MM.1S (cell line): ENCODE data around the gene ZNRF3.
"Not testable (repeated sequence)": the region's sequence is repeated elsewhere in the genome, so short reads cannot be mapped to it uniquely, and the experiment has no call there.

Experiments used
- DNase-seq: peaks from one replicate; pipeline ENCODE4 v3.0.0-alpha.2; 2015
- H2AFZ ChIP-seq: fragments of 300-600 bp; sonication (generic); 2 replicates; pipeline ENCODE4 v1.6.0; 2016; ENCODE audit warnings: antibody characterized with exemption, low read length
- H3F3A ChIP-seq: fragments of 300-600 bp; sonication (generic); 2 replicates; pipeline ENCODE4 v1.6.1; 2016; ENCODE audit warnings: mild to moderate bottlenecking, antibody characterized with exemption, low read length, moderate library complexity, mixed read lengths; ENCODE audit not compliant: insufficient read depth
- H3K27ac ChIP-seq: fragments of 300-600 bp; sonication (generic); 2 replicates; pipeline ENCODE4 v1.5.1; 2016; ENCODE audit warnings: mild to moderate bottlenecking, low read length
- H3K27me3 ChIP-seq: fragments of 300-600 bp; sonication (generic); replicated peaks from 2 replicates; pipeline ENCODE4 v1.6.0; 2016; ENCODE audit warnings: low read length; ENCODE audit not compliant: insufficient read depth
- H3K36me3 ChIP-seq: fragments of 300-600 bp; sonication (generic); replicated peaks from 2 replicates; pipeline ENCODE4 v1.6.1; 2016; ENCODE audit warnings: mild to moderate bottlenecking, low read length, mixed read lengths; ENCODE audit not compliant: insufficient read depth
- H3K4me1 ChIP-seq: fragments of 300-600 bp; sonication (generic); 2 replicates; pipeline ENCODE4 v1.6.1; 2016; ENCODE audit warnings: low read length, mixed read lengths
- H3K4me2 ChIP-seq: fragments of 300-600 bp; sonication (generic); 2 replicates; pipeline ENCODE4 v1.6.0; 2016; ENCODE audit warnings: low read depth, low read length
- H3K4me3 ChIP-seq: fragments of 300-600 bp; sonication (generic); 2 replicates; pipeline ENCODE4 v1.5.1; 2016; ENCODE audit warnings: low read length, mixed read lengths
- H3K79me2 ChIP-seq: fragments of 300-600 bp; sonication (generic); 2 replicates; pipeline ENCODE4 v1.6.1; 2016; ENCODE audit warnings: mixed run types, low read length, mixed read lengths
- H3K9ac ChIP-seq: fragments of 300-600 bp; sonication (generic); 2 replicates; pipeline ENCODE4 v1.6.1; 2016; ENCODE audit warnings: low read length, mixed read lengths
- H3K9me2 ChIP-seq: fragments of 300-600 bp; sonication (generic); replicated peaks from 2 replicates; pipeline ENCODE4 v1.6.1; 2016; ENCODE audit warnings: mild to moderate bottlenecking, low read length, mixed read lengths; ENCODE audit not compliant: insufficient read depth
- H3K9me3 ChIP-seq: fragments of 300-600 bp; sonication (generic); replicated peaks from 2 replicates; pipeline ENCODE4 v1.6.1; 2016; ENCODE audit warnings: mild to moderate bottlenecking, low read length, mixed read lengths; ENCODE audit not compliant: insufficient read depth
- H4K20me1 ChIP-seq: fragments of 300-600 bp; sonication (generic); 2 replicates; pipeline ENCODE4 v1.6.1; 2016; ENCODE audit warnings: mild to moderate bottlenecking, low read length, moderate library complexity, mixed read lengths; ENCODE audit not compliant: insufficient read depth
- CTCF ChIP-seq: fragments of 300-600 bp; sonication (generic); IDR thresholded peaks from 2 replicates; pipeline ENCODE4 v1.5.1; 2016; ENCODE audit warnings: antibody characterized with exemption, low read length, mixed read lengths
- EZH2 ChIP-seq: fragments of 300-600 bp; sonication (generic); optimal IDR thresholded peaks from 2 replicates; pipeline ENCODE3; 2017; ENCODE audit warnings: low read depth, mild to moderate bottlenecking, antibody characterized with exemption, low read length, mixed read lengths
- EZH2phosphoT487 ChIP-seq: fragments of 300-600 bp; sonication (generic); IDR thresholded peaks from 2 replicates; pipeline ENCODE4 v1.6.1; 2018; ENCODE audit warnings: antibody characterized with exemption, low read length

ZNRF3 gene

GRCh38 chr22:28905256-28905832 is 22.0 kb downstream of the ZNRF3 start:
- H4K20me1 ChIP-seq = no peaks in the 10 kb centered on the region
- TF ChIP-seq CTCF (no peak), EZH2phosphoT487 (no peak), EZH2 (no peak)
- no peaks in the 10 kb centered on the region for H3K9me2 ChIP-seq

GRCh38 chr22:28906312-28906711 is 22.9 kb downstream of the ZNRF3 start:
- peaks cover 34% of the 10 kb centered on the region for H3K79me2 ChIP-seq
- H2AFZ ChIP-seq = no peak overlapping the region
- H3K4me1 ChIP-seq = 0 out of 2 replicates have a peak, but pooled peaks cover 3% of the 10 kb centered on the region
- no peak overlapping the region for H3K4me2 ChIP-seq
- H3K36me3 ChIP-seq = no peaks in the 10 kb centered on the region
- H3K27ac ChIP-seq = no peak overlapping the region
- no peaks in the 10 kb centered on the region for H3K27me3 ChIP-seq
- H3K9ac ChIP-seq = no peak overlapping the region
- TF ChIP-seq CTCF = no peak
- no peak for TF ChIP-seq EZH2phosphoT487
- H3K9me2 ChIP-seq = no peaks in the 10 kb centered on the region
- no peak overlapping the region for H3K4me3 ChIP-seq
- peak; percentile 16 for DNase-seq
- H3F3A ChIP-seq = no peaks in the 10 kb centered on the region
- H4K20me1 ChIP-seq = no peaks in the 10 kb centered on the region
- no peaks in the 10 kb centered on the region for H3K9me3 ChIP-seq

More at GRCh38 chr22:28905256-28905832, 22.0 kb downstream of the ZNRF3 start:
- no peaks in the 10 kb centered on the region for H3K27me3 ChIP-seq
- H3K9me3 ChIP-seq = no peaks in the 10 kb centered on the region
- no peaks in the 10 kb centered on the region for H3K36me3 ChIP-seq
- no peak overlapping the region for H3K4me2 ChIP-seq
- H3K4me3 ChIP-seq = no peak overlapping the region
- no peak for DNase-seq
- no peak overlapping the region for H3K27ac ChIP-seq
- H3K9ac ChIP-seq = no peak overlapping the region
- no peak overlapping the region for H2AFZ ChIP-seq
- no peaks in the 10 kb centered on the region for H3F3A ChIP-seq
- H3K4me1 ChIP-seq = 0 out of 2 replicates have a peak, but pooled peaks cover 3% of the 10 kb centered on the region
- H3K79me2 ChIP-seq = peaks cover 39% of the 10 kb centered on the region

- Histone ChIP-seq H3K4me1 (0 out of 2 replicates have a peak, but pooled peaks cover 3% of the 10 kb centered on the region), H3K4me2 (no peak overlapping the region), H3K27me3 (no peaks in the 10 kb centered on the region), H3K9ac (no peak overlapping the region), H3K9me2 (no peaks in the 10 kb centered on the region), H3K4me3 (no peak overlapping the region), H3K9me3 (no peaks in the 10 kb centered on the region), H3K27ac (no peak overlapping the region), H3K79me2 (peaks cover 34% of the 10 kb centered on the region), H3F3A (no peaks in the 10 kb centered on the region), H2AFZ (no peak overlapping the region), H3K36me3 (no peaks in the 10 kb centered on the region), H4K20me1 (no peaks in the 10 kb centered on the region; the same call in 1 of the 2 replicates)
- no peak for DNase-seq
- TF ChIP-seq EZH2phosphoT487 (no peak), CTCF (no peak), EZH2 (no peak)
Observed at GRCh38 chr22:28907311-28908008, 24.1 kb downstream of the ZNRF3 start.

GRCh38 chr22:28908810-28909209 is 25.4 kb downstream of the ZNRF3 start:
- H3K9me2 ChIP-seq, H3K27me3 ChIP-seq, H3K4me3 ChIP-seq, H2AFZ ChIP-seq, H3K36me3 ChIP-seq, H3K4me1 ChIP-seq, H3K9ac ChIP-seq, DNase-seq, H4K20me1 ChIP-seq, H3K4me2 ChIP-seq, H3K27ac ChIP-seq, H3K9me3 ChIP-seq, H3F3A ChIP-seq: not testable (repeated sequence)
- H3K79me2 ChIP-seq = peaks cover 33% of the 10 kb centered on the region
